DMS153 (cell line): ENCODE results near the gene SND1.

ENCODE experiments used
- DNase-seq: peaks from one replicate; lab custom pipeline; 2025; lab: John Stamatoyannopoulos, UW

The SND1 gene

DNA sequence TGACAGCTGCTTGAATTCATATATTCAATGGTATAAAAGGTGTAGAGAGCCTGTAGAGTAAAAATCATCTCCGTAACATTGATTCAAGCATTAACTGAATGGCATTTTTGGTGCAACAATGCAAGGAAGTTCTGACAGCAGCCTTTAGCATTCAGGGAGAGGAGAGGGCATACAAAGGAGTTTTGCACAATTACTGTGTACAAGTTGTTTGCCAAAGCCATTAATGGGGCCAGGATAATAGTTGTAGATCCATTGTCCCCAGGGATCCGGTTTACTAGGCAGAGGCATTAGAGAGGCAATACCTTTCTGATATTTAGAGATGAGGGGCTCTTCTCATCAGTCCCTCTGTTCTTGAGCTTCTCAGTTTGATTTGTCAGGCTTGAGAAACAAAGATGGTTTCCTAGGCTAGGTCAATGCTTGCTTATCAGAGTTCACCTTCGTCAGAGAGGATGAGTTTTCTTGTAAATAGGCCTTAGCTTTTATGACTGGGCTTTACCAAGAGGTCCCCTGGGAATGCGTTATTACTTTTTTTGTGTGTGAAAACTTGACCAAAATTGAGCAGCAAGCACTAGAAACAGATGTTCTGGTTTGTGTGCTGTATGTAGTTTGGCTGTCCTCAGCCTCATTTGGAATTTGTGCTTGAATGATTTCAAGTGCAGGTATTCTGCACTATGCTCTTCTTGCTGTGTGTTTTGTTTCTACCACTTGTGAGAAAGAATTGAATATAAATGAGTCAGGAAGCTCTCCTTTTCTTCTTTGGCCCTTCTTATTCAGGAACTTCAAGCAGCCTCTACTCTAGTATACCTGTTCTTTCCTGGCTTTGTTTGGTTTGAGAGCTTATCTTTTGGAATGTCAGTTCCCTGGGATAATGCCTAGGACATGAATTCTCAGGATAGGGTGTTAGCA lies 32.0 kb downstream of the SND1 start:
- peak; percentile 25 for DNase-seq

- DNase-seq: no peak
These were observed 37.3 kb downstream of the SND1 start for GRCh38 chr7:127689194-127689772.

DNA sequence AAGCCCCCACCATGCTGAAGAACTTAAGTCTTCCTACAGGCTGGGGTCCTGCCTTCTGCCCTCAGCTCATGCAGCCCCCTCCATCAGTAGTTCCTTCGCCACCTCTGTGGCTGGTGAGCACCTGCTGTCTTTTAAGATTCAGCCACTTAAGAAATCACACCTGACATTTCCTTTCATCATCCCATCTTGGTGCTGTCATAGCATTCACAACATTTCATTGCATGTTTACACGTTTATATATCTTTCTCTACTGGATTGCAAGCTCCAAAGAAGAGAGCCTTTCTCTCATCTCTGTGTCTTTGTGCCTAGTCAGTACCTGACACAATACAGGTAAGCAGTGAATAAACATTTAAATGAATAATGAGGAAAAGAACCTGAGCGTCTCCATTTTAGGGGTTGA lies 38.3 kb downstream of the SND1 start:
- no peak for DNase-seq

DNA sequence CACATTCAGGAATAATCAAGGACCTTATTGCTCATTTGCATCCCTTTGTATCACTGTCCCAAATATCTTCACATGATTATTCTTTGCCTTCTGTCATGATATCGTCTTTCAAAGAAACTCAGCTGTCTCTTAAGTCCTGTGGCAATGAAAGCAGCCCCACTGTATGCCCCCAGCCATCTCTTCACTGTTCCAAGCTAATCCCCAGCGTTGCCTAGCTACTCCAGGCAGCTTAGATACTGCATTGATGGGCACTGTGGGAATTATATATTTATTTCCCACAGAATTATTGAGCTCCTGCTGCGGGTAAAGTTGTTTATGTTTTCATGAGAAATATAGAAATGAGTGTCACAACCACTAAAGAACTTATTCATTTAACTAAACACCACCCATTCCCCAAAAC lies 38.8 kb downstream of the SND1 start:
- DNase-seq: no peak

DNA sequence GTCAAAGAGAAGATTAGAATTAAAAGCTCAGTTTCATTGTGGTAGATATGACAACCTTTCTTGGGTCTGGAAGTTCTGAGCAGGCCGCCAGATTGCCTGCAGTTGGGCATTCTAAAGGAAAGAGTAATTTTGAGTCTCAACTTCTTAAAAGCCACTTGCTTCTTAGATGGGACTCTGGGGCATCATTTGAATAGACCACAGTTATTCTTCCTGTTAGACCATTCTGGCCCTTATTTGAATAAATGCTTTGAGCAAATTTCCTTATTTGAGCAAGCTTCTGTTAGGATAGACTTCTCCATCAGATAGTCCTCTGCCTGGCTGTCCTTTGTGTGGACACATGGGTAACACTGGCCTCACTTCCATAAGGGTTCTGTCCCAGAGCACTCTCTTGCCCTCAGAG lies 40.2 kb downstream of the SND1 start:
- DNase-seq: no peak

DNA sequence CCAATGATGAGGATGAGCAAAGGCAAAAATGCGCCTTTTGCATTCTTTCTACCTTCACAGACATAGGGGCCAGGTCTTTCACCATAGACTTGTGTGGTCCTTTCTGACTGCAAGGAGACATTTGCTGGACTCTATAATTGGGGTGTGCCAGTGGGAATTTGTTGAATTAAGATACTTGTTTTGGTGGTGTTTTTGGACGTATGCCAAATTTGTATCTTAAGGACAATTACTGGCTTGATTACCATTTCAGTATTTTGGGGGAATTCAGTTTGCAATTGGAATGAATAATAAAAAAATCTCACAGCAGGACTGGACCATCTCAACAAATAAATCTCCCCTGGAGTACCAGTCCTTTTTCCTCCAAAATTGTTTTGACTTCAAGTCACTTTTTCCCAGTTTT lies 47.9 kb downstream of the SND1 start:
- DNase-seq: no peak

GRCh38 chr7:127702052-127702652 lies 50.2 kb downstream of the SND1 start:
- DNase-seq: no peak

- DNase-seq: no peak
These were observed 50.9 kb downstream of the SND1 start for GRCh38 chr7:127702938-127703337.

DNA sequence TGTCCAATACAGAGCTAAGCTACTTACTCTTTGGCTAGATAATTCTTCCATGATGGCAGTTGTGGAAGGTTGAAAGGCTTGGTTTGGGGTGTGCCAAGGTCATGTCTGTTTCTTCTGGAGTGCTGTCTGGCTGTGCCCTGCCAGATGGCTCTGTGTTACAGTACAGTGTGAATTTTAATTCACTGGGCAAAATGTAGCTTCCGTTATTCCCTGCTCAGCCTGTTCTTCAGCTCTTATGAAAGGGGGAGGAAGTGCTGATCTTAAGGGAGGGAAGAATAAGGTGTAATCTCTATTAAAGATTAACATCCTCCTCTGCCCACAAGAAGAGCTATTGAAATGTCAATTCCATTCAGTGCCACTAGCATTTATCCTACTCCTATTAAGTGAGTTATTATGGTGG lies 52.2 kb downstream of the SND1 start:
- DNase-seq: no peak

DNA sequence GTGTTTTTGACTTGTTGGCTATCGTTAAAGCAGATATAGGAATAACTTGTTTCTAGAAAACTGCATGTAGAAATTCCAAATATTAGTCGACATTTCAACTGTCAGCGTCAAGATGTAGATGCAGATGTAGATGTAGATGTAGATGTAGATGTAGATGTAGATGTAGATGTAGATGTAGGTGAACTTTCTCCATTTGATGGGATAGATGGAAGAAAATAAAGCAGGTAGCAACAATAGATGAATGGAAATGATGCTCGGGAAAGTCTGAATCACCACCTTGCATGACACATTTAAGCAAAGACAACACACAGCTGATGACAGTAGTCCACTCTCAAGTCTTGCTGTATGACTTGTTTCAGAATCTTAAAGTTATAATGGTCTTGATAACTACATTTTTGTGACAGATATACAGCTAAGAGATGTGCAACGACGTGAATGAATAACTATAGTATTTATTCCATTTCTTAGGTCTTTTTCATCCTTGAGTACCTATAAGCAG lies 53.5 kb downstream of the SND1 start:
- DNase-seq: no peak

GRCh38 chr7:127706766-127707165 lies 54.8 kb downstream of the SND1 start:
- DNase-seq: no peak

DNA sequence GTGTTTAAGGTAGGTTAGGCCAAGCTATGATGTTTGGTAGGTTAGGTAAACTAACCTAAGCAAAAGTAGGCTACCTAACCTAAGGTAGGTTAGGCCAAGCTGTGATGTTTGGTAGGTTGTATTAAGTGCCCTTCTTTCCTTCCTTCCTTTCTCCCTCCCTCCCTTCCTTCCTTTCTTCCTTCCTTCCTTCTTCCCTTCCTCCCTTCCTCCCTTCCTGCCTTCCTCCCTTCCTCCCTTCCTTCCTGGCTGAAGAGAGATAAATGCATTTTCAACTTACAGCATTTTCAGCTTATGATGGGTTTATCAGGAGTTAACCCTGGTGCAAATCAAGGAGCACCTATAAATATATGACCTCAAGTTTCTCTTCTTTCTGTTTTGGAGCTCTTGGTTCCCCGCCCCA lies 56.2 kb downstream of the SND1 start:
- no peak for DNase-seq

DNA sequence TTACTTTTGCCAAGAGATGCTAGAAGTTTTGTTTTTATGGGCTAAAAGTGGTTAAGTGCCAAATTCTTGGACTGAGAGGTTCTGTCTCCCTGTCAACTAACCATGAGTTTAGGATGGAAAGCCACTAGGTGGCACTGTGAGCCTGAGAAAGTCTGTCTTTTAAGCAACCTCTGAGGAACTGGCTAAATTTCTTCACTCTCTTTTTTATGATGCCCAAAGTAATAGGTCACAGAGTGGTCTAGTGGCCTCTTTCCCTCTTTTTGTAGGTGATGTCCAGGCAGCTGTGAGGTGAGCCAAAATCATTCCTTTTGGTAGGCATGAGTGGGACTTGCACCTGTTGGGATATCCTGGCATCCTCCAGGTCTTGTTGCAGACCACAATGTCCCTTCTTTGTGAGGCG lies 56.8 kb downstream of the SND1 start:
- peak; percentile 36 for DNase-seq

DNA sequence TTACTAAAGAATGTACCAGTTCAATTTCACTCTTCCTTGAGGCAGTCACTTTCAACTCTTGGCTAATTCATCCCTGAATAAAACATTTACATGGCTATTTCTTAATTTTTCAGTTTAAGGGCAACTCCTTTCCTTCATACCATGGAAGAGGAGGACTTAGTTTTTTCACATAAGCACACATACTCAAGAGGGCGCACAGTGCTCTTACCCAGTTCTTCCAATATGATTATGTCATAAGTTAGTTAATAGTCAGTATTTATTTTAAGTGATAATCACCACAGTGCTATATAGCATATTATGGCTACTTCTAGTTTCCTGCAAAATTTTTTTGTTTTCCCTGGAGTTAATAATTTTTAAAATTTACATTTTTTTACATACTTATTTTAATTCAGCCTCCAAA lies 58.6 kb downstream of the SND1 start:
- DNase-seq: no peak

DNA sequence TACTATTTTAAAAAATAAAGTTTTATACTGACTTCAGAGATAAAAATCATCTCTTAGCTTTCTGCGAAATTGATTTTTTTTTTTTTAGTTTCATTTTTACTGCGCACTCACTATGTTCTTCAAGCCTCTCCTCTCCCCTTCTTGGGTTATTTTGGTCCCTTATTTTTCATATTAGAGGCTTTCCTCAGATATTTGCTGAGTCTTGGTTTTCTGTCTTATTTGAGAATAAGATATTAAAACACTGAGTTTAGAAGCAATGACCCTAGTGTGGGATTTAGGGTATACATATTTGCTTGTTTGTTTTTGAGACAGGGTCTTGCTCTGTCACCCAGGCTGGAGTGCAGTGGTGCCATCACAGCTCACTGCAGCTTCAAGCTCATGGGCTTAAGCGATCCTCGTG lies 59.9 kb downstream of the SND1 start:
- DNase-seq: no peak

DNA sequence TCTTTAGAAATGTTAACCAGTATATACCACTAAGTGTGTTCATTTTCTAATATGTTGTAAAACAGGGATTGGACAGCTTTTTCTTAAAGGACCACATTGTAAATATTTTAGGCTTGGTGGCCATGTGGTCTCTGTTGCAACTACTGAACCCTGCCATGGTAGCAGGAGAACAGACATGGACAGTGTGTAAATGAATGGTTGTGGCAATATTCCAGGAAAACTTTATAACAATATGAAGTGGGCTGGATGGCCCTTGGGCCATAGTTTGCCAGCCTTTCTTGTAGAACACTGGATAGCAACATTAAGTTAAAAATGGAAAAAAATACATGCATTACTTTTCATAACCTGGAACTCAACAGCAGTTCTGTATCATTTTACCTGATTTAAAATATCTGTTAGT lies 61.0 kb downstream of the SND1 start:
- DNase-seq: no peak

DNA sequence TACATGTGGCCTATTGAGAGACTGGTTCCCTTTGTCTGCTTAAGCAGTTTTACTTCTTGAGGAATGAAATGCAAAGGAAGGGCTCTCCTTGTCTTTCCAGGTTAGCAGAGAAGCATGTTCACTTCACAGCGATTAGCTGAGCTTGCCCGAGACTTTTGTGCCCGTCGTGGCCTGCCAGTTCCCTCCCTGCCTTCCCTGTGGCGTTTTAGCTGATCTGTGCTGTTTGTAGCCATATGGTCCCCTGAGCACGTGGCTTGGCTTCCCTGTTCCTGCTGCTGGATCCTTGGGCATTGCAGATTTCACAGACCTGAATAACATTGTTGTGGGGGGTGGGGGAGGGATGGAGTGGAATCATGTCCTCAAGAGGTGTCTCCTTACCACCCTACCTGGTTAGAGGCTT lies 61.8 kb downstream of the SND1 start:
- no peak for DNase-seq

- no peak for DNase-seq
These were observed 63.3 kb downstream of the SND1 start for GRCh38 chr7:127715272-127715671.

- DNase-seq: no peak
These were observed 63.9 kb downstream of the SND1 start for GRCh38 chr7:127715901-127716300.

DNA sequence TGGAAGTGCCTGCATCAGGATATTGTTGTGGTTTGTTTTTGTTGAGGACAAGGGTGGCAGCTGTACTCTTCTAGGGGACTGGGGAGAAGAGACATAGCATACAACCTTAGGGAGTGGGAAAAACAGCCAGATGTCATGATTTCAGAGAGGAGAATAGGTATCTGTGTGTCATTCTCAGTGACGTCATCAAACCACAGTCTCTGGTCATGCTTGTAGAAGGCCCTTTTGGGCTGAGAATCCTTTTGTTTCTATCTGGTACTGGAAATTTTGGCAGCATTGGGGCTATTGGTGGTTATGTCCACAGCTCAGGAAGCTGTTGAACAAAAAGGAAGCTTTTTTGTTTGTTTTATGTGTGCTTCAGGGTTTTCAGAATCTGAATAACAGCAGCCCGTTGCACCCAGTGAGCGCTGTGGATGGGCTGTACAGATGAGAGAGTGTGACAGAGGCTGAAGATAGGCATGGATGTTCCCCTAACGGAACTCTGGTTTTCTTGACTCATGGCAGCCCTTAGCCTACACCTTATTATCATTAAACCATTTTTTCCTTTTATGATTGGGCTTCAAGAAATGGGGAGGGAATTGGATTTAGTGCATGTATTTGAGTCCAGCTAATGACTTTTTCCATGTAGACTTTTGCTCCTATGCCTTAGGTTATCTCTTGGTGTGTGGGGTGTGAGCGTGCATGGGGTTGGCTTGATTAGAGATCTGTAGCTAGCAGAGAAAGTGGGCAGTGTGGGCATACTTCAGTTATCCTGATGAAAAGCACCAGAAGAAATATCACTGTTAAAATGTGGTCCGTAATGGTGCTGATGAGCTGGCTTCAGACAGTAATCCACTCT lies 65.7 kb downstream of the SND1 start:
- DNase-seq: no peak

GRCh38 chr7:127718340-127718679 lies 66.3 kb downstream of the SND1 start:
- no peak for DNase-seq

- DNase-seq: no peak
These were observed 74.5 kb downstream of the SND1 start for GRCh38 chr7:127726476-127726875.
